CD4-positive, alpha-beta T cell treated with Interleukin-17A for 4 hours (primary cell): ENCODE results near the gene PPP1R9A.

Source experiments
- DNase-seq: peaks from one replicate; pipeline ENCODE4 v3.0.0-alpha.2; 2020; ENCODE audit warnings: mixed read lengths

PPP1R9A gene

GRCh38 chr7:95209788-95210187 lies 302.4 kb downstream of the PPP1R9A start:
- DNase-seq: no peak

- no peak for DNase-seq
Observed at GRCh38 chr7:95213148-95213547, 305.8 kb downstream of the PPP1R9A start.

- DNase-seq: no peak
Observed at GRCh38 chr7:95213809-95214492, 306.6 kb downstream of the PPP1R9A start.

GRCh38 chr7:95219721-95220120 lies 312.3 kb downstream of the PPP1R9A start:
- no peak for DNase-seq

- no peak for DNase-seq
Observed at GRCh38 chr7:95220328-95220727, 312.9 kb downstream of the PPP1R9A start.

- DNase-seq: no peak
Observed at GRCh38 chr7:95225301-95225700, 317.9 kb downstream of the PPP1R9A start.

- DNase-seq: no peak
Observed at GRCh38 chr7:95229301-95229700, 321.9 kb downstream of the PPP1R9A start.

GRCh38 chr7:95238252-95238943 lies 331.0 kb downstream of the PPP1R9A start:
- no peak for DNase-seq

- DNase-seq: no peak
Observed at GRCh38 chr7:95240921-95241320, 333.5 kb downstream of the PPP1R9A start.

- DNase-seq: no peak
Observed at GRCh38 chr7:95242266-95242665, 334.9 kb downstream of the PPP1R9A start.

GRCh38 chr7:95244616-95245015 lies 337.2 kb downstream of the PPP1R9A start:
- DNase-seq: no peak

- DNase-seq: no peak
Observed at GRCh38 chr7:95245828-95246500, 338.6 kb downstream of the PPP1R9A start.

GRCh38 chr7:95246831-95247370 lies 339.5 kb downstream of the PPP1R9A start:
- DNase-seq: no peak

GRCh38 chr7:95250571-95250970 lies 343.2 kb downstream of the PPP1R9A start:
- no peak for DNase-seq

GRCh38 chr7:95251966-95252365 lies 344.6 kb downstream of the PPP1R9A start:
- no peak for DNase-seq

GRCh38 chr7:95253986-95254385 lies 346.6 kb downstream of the PPP1R9A start:
- no peak for DNase-seq

GRCh38 chr7:95255691-95256090 lies 348.3 kb downstream of the PPP1R9A start:
- no peak for DNase-seq

- DNase-seq: no peak
Observed at GRCh38 chr7:95261895-95262415, 354.6 kb downstream of the PPP1R9A start.

- no peak for DNase-seq
Observed at GRCh38 chr7:95262875-95263274, 355.5 kb downstream of the PPP1R9A start.

GRCh38 chr7:95263785-95264362 lies 356.5 kb downstream of the PPP1R9A start:
- no peak for DNase-seq

- no peak for DNase-seq
Observed at GRCh38 chr7:95264363-95264891, 357.0 kb downstream of the PPP1R9A start.

- DNase-seq: no peak
Observed at GRCh38 chr7:95265634-95266033, 358.2 kb downstream of the PPP1R9A start.

- no peak for DNase-seq
Observed at GRCh38 chr7:95267754-95268153, 360.4 kb downstream of the PPP1R9A start.
